Measurements from ENCODE around the gene IGF2R. TPM values are rescaled to one million over a fixed set of nuclear protein-coding genes. Genes with fewer than 3 reads are reported as not detected.

Gene IGF2R
- total and polyA plus RNA-seq, 2 of the 13 experiments (the other 11 are each of a cell fraction or from before 2014, with no cell fraction given): 38.3 to 70.0 TPM

DNA sequence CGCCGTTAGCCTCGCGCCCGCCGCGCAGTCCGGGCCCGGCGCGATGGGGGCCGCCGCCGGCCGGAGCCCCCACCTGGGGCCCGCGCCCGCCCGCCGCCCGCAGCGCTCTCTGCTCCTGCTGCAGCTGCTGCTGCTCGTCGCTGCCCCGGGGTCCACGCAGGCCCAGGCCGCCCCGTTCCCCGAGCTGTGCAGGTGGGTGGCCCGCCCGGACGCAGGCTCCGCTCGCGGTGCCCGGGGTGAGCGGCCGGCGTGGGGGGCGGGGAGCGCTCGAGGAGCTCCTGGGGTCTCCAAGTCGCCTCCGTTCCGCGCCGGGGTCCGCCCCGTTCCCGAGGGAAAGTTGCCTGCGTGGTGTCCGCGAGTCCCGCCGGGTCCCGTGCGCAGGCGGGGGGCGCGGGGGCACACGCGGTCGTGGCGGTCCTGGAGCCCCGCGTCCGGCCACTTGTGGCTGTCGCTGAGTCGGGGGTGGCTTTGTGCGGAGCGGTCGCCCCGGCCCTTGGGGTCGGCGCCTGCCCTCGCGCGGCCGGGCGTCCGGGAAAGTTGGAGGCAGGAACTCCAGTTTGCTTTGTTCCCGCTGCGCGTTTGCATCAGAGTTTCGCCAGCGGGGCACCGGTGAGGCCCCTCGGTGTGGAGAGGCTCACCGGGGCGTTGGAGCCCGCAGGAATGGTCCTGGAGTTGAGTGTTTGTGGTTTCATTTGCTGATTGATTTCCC is 476 bp downstream of the IGF2R start:
- no peak for FAIRE-seq
- peak overlapping the region; percentile 88 for H3K4me2 ChIP-seq (ENCODE audit: low read depth, low read length)
- no peaks in the 10 kb centered on the region for H3K9me3 ChIP-seq (ENCODE audit: low read length)
- peaks cover 53% of the 10 kb centered on the region for H3K4me1 ChIP-seq (ENCODE audit: insufficient read depth, low read length)
- intact Hi-C loops (cut with micrococcal nuclease; ENCODE audit: unreplicated experiment) (no loop called here), in situ Hi-C loops (cut with HindIII; ENCODE audit: extremely low pct_ligation_motif_present, low pct_unique_long_range_greater_than_20kb) (no loop called here)
- ATAC-seq: peak; percentile 47
- H4K20me1 ChIP-seq (ENCODE audit: insufficient read depth, low read length): peaks cover 27% of the 10 kb centered on the region
- WGBS (ENCODE audit: low lambda C conversion rate): 2% methylated on average over 24 of the region's 91 CpGs
- BruUV-seq (replicated peaks): TSS peak; percentile 83
- POLR2A ChIA-PET: interaction anchor here (1.1 to 2.4 kb wide), 4 partner anchors 9 to 276 kb away, joined by 3 to 8 read pairs (median 4); partner anchors contain the start of gene SOD2
- peak overlapping the region; percentile 87 for H3K27ac ChIP-seq (ENCODE audit: extremely low read length, insufficient read depth, low read length)
- peak overlapping the region; percentile 96 for H3K9ac ChIP-seq (ENCODE audit: insufficient read depth, low read depth, low read length)
- H2AFZ ChIP-seq (ENCODE audit: low read length): no peak overlapping the region
- H3K79me2 ChIP-seq (ENCODE audit: insufficient read depth, low read length): peaks cover 51% of the 10 kb centered on the region
- H3K36me3 ChIP-seq (replicated peaks in 1 of 2; ENCODE audit: control insufficient read depth in 1 of 2, insufficient read depth in 2 of 2, low read length in 2 of 2): no peaks in the 10 kb centered on the region
- peaks cover 0 to 9% of the 10 kb centered on the region in 2 experiments; a peak in 2 of 5 replicates for H3K27me3 ChIP-seq (ENCODE audit: control insufficient read depth in 1 of 2, insufficient read depth in 2 of 2, low read length in 2 of 2)
- H3K4me3 ChIP-seq (replicated peaks in 1 of 3; ENCODE audit: insufficient read depth in 1 of 3, low read depth in 2 of 3, low read length in 3 of 3): peak overlapping the region; percentile 91 to 94 (median 92)
- CTCF ChIA-PET (ENCODE audit: low intra/inter-chr PET ratio, low total read pairs): no interaction called here
- DNase-seq (ENCODE audit: low spot score): no peak
- no peak for TF ChIP-seq ZNF569 (CRISPR knock-in tag; IDR thresholded peaks at IDR 0.05; ENCODE audit: borderline replicate concordance)
- TF ChIP-seq BORCS8-MEF2B (CRISPR knock-in tag; IDR thresholded peaks at IDR 0.05): peak; percentile 50; the same call in 1 of the 2 replicates
- TF ChIP-seq GLI4 (CRISPR knock-in tag; IDR thresholded peaks at IDR 0.05; ENCODE audit: borderline replicate concordance): no peak
- no peak for TF ChIP-seq POLR2AphosphoS5 (IDR thresholded peaks at IDR 0.05; ENCODE audit: low read depth, low read length)
- no peak for TF ChIP-seq TSC22D2 (CRISPR knock-in tag; IDR thresholded peaks at IDR 0.05; ENCODE audit: borderline replicate concordance)
- TF ChIP-seq ZNF549 (CRISPR knock-in tag; IDR thresholded peaks at IDR 0.05): no peak
- TF ChIP-seq, protein P1, sequence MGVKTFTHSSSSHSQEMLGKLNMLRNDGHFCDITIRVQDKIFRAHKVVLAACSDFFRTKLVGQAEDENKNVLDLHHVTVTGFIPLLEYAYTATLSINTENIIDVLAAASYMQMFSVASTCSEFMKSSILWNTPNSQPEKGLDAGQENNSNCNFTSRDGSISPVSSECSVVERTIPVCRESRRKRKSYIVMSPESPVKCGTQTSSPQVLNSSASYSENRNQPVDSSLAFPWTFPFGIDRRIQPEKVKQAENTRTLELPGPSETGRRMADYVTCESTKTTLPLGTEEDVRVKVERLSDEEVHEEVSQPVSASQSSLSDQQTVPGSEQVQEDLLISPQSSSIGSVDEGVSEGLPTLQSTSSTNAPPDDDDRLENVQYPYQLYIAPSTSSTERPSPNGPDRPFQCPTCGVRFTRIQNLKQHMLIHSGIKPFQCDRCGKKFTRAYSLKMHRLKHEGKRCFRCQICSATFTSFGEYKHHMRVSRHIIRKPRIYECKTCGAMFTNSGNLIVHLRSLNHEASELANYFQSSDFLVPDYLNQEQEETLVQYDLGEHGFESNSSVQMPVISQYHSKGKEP (CRISPR knock-in tag; IDR thresholded peaks at IDR 0.05): no peak
- TF ChIP-seq, protein P2, sequence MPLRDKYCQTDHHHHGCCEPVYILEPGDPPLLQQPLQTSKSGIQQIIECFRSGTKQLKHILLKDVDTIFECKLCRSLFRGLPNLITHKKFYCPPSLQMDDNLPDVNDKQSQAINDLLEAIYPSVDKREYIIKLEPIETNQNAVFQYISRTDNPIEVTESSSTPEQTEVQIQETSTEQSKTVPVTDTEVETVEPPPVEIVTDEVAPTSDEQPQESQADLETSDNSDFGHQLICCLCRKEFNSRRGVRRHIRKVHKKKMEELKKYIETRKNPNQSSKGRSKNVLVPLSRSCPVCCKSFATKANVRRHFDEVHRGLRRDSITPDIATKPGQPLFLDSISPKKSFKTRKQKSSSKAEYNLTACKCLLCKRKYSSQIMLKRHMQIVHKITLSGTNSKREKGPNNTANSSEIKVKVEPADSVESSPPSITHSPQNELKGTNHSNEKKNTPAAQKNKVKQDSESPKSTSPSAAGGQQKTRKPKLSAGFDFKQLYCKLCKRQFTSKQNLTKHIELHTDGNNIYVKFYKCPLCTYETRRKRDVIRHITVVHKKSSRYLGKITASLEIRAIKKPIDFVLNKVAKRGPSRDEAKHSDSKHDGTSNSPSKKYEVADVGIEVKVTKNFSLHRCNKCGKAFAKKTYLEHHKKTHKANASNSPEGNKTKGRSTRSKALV (CRISPR knock-in tag; IDR thresholded peaks at IDR 0.05): peak; percentile 26; the same call in 1 of the 2 replicates
- no peak for TF ChIP-seq STAG1 (CRISPR knock-in tag; IDR thresholded peaks at IDR 0.05)
- no peak for TF ChIP-seq ETV5 (CRISPR knock-in tag; IDR thresholded peaks at IDR 0.05; ENCODE audit: borderline replicate concordance)
- TF ChIP-seq, protein P3, sequence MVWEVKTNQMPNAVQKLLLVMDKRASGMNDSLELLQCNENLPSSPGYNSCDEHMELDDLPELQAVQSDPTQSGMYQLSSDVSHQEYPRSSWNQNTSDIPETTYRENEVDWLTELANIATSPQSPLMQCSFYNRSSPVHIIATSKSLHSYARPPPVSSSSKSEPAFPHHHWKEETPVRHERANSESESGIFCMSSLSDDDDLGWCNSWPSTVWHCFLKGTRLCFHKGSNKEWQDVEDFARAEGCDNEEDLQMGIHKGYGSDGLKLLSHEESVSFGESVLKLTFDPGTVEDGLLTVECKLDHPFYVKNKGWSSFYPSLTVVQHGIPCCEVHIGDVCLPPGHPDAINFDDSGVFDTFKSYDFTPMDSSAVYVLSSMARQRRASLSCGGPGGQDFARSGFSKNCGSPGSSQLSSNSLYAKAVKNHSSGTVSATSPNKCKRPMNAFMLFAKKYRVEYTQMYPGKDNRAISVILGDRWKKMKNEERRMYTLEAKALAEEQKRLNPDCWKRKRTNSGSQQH (CRISPR knock-in tag; IDR thresholded peaks at IDR 0.05; ENCODE audit: low read depth): no peak; the same call in 1 of the 2 replicates
- 0 out of 2 replicates have a peak, but pooled peaks have one; percentile 71 for TF ChIP-seq ZSCAN12 (CRISPR knock-in tag; IDR thresholded peaks at IDR 0.05)
- 0 out of 2 replicates have a peak, but pooled peaks have one; percentile 33 for TF ChIP-seq PRMT3 (CRISPR knock-in tag; IDR thresholded peaks at IDR 0.05; ENCODE audit: borderline replicate concordance, low read depth)
- TF ChIP-seq ZNF607 (CRISPR knock-in tag; IDR thresholded peaks at IDR 0.05; ENCODE audit: borderline replicate concordance): peak; percentile 52; the same call in 1 of the 2 replicates
- TF ChIP-seq CCAR2 (optimal IDR thresholded peaks at IDR 0.05; ENCODE audit: low read depth, low read length): no peak
- TF ChIP-seq BRD4 (CRISPR knock-in tag; IDR thresholded peaks at IDR 0.05): no peak
- no peak for TF ChIP-seq SMARCC2 (IDR thresholded peaks at IDR 0.05)
- TF ChIP-seq, protein P4, sequence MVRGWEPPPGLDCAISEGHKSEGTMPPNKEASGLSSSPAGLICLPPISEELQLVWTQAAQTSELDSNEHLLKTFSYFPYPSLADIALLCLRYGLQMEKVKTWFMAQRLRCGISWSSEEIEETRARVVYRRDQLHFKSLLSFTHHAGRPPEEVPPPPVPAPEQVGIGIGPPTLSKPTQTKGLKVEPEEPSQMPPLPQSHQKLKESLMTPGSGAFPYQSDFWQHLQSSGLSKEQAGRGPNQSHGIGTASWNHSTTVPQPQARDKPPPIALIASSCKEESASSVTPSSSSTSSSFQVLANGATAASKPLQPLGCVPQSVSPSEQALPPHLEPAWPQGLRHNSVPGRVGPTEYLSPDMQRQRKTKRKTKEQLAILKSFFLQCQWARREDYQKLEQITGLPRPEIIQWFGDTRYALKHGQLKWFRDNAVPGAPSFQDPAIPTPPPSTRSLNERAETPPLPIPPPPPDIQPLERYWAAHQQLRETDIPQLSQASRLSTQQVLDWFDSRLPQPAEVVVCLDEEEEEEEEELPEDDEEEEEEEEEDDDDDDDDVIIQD (CRISPR knock-in tag; IDR thresholded peaks at IDR 0.05; ENCODE audit: low read depth): no peak

All from HepG2 (cell line).